HG02571 (cell line): ENCODE measurements around the gene KDM4B.
"Not testable (repeated sequence)": the region's sequence is repeated elsewhere in the genome, so short reads cannot be mapped to it uniquely, and the experiment has no call there.

ENCODE experiments used
- ATAC-seq: cut with Tn5 transposase; IDR thresholded peaks from one replicate; pipeline ENCODE4 v1.9.1; 2021; ENCODE audit warnings: mild to moderate bottlenecking, moderate library complexity; ENCODE audit not compliant: unreplicated experiment

Gene KDM4B

GRCh38 chr19:5011476-5012238 lies 42.7 kb downstream of the KDM4B start:
- no peak for ATAC-seq

- no peak for ATAC-seq
Observed at GRCh38 chr19:5012688-5013457, 44.0 kb downstream of the KDM4B start.

DNA sequence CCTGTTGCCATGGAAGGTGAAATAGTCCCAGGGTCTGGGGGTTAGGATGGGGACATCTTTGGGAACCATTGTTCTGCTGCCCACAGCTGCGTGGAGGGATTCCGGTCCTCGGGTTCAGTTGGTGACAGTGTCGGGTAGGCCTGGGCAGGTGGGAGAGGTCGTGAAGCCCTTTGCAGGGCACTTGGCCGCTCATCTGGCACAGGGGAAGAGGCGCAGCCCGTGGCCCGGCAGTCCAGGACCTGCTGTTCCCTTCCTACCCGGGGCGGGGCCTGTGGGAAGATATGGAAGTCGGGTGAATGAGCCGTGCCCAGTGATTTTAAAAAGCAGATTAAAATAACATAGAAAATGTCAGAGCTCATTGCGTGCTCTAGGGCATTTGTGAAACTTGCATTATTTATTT lies 44.8 kb downstream of the KDM4B start:
- no peak for ATAC-seq

- ATAC-seq = no peak
Observed at GRCh38 chr19:5014941-5015340, 46.0 kb downstream of the KDM4B start.

DNA sequence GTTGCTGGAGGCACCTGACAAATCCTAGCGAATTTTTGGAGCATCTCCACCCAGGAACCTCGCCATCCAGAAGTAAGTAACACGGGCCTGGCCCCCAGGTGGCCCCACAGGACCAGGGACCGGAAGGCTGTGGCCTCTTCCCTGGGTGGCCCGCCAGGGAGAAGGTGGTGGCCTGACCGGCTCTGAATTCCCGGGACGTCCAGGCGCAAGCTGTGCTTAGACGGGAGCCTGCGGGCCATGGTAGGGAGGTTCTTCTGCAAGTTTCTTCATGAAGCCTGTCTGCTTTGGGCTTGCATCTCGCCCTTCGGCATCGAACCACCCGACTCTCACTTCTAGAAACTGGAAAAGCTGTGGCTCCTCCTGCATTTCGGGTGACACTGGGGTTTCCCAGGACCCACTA lies 47.4 kb downstream of the KDM4B start:
- no peak for ATAC-seq

DNA sequence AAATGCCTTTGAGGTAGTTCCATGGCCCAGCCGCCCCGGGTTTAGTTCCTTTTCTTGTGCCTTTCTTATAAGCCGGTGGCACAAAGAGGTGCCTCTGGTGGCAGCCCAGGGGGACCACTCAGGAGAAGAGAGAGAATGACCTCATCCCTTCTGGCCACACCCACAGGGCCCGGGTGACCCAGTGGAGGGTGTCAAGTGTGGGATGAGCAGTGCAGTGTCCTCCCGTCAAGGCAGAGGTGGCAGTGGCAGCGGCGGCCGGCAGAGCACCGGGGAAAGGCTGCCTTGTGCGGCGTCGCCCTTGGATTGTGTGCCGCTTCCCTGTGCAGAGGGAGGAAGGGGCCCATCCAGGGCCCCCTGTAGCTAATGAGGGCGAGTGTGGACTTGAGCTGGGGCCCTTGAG lies 47.9 kb downstream of the KDM4B start:
- ATAC-seq = no peak

DNA sequence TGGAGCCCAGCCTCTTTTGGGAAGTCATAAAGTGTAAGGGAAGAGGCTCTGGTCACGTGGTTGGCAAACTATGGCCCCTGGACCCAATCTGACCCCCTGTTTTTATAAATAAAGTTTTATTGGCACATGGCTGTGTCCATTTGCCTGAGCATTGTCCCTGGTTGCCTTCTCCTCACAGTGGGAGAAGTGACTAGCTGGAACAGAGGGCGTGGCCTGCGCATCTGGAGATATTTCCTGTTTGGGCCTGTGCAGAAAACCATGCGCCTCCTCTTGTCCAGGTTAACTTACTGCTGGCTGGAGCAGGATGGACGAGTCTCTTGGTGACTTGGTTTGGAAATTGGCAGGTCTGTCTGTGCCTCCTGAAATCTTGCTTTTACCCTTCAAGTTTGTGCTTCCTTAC lies 48.3 kb downstream of the KDM4B start:
- no peak for ATAC-seq

DNA sequence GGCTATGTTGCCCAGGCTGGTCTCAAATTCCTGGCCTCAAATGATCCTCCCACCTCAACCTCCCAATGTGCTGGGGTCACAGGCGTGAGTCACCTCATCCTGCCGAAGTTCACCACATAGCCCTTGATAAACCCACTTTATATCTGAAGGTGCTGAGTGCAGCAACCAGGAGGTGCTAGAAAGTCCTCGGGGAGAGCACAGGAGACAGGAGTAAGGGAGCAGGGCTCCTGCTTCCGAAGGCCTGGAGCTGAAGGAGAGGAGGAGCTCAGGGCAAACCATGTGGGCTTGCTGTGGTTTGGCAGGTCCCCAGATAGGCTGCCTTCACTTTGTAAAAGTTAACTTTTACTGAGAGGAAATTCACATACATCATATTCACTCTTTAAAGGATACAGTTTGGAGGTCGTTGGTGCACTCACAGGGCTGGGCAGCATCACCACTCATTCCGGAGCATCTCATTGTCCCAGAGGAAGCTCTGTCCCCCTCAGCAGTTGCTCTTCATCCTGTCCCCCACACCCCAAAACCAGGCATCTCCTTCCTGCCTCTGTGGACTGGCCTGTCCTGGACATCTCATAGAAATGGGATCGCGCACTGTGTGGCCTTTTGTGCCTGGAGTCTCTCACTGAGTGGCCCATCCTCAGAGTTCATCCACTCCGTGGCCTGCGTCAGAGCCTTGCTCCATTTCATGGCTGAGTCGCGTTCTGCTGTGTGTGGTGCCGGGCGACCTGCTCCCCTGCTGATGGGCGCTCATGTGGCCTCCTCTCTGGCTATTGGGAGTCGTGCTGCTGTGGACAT lies 49.5 kb downstream of the KDM4B start:
- no peak for ATAC-seq

GRCh38 chr19:5020368-5020767 lies 51.5 kb downstream of the KDM4B start:
- no peak for ATAC-seq

- ATAC-seq = no peak
Observed at GRCh38 chr19:5021046-5021445, 52.1 kb downstream of the KDM4B start.

DNA sequence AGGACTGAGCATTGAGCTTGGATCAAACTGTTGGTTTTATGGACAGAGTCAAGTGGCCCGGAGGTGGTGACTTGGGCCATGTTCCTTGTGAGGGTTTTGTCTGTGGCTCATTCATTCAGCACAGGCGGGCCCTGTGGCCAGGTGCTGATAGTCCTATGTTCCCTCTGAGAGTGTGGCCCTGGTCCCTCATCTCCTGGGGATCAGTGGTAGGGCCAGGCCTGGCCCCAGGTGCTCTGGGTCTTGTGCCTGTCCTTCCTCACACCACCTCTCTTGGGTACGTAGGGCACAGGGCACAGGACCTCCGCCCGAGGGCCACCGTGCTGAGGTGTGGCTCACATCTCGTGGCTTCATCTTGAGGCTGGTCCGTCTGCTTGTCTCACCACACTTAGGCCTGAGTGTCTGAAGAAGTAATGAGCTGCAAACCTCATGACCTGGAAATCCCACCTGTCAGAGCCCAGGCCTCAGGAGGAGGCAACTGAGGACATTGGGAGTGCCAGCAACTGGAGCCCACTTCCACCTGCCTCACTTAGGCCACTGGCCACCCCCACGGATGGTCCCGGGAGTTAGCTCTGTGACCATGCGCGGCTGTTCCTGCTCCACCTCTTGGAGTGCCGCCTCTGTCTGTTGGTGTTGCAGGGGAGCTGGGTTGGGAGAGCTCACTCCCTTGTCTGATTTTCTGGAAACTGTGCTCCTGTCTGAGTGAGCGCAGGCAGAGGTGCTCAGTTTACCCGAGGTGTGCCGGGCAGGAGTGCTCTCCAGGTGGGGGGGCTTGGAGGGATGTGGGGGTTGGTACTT lies 53.4 kb downstream of the KDM4B start:
- ATAC-seq = no peak

DNA sequence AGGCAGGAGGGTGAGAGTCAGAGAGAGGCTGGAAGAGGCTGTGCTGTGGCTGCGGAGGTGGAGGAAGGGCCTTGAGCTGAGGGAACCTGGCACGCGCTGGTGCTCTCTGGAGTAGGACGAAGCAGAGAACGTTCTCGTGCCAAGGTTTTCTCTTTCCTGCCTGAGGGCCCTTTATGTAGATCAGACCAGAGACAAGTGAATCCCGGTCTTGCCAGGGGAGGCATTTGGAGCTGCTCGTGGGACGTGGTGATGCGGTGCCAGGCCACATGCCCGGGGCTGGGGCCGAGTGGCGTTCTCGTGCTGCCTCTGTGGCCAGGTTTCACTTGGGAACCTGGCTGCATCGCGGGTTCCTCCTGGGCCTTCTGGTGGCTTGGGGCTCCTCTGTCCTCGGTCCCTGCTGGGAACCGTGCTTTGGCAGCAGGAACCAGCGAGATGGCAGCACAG lies 54.2 kb downstream of the KDM4B start:
- no peak for ATAC-seq

- no peak for ATAC-seq
Observed at GRCh38 chr19:5024282-5024681, 55.4 kb downstream of the KDM4B start.

GRCh38 chr19:5025027-5025426 lies 56.1 kb downstream of the KDM4B start:
- ATAC-seq = no peak

DNA sequence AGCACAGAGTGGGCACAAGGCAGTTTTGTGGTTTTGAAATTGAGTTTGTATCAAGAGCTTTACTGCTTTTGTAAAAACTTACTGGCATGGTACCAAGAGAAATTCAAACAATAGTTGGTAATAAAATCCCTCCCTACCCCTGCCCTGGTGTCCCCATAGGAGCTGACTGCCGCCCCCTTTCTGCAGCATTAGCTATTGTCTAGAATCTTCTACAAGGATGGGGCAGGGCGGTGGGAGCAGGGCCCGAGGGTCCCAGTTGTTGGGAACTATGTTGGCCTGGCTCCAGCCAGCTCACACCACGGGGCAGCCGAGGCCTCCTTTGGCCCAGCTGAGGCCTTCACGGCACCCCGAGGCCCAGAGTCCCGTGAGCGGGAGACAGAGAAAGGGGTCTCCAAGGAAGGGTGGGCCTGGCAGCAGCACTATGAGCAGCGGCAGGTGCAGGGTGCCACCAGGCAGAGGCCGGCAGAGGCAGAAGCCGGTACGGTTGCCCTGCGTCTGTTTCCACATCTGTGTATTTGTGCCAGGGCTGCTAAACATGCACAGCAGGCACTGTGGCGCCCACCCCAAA lies 57.9 kb downstream of the KDM4B start:
- ATAC-seq = no peak

DNA sequence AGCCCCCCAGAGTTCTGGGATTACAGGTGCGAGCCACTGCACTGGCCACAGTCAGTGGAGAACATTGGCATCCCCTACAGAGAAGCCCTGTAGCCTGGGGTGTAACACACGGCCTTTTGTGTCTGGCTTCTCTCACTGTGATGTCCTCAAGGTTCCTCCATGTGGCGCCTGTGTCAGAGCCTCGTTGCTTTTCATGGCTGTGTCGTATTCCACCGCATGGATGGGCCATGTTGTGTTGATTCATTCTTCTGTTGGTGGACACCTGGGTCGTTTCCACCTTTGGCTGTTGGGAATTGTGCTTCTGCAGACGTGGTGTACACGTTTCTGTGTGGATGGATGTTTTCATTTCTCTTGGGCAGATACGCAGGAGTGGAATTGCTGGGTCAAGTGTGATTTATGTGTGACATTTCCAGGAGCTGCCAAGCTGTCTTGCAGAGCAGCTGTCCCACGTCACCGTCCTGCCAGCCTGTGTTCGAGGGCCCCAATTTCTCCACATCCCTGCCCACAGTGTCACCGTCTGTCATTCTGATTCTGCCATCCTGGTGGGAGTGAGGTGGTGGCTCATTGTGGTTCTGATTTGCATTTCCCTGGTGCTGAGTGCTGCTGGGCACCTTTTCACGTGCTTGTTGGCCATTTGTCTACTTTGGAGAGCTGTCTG lies 59.4 kb downstream of the KDM4B start:
- no peak for ATAC-seq

DNA sequence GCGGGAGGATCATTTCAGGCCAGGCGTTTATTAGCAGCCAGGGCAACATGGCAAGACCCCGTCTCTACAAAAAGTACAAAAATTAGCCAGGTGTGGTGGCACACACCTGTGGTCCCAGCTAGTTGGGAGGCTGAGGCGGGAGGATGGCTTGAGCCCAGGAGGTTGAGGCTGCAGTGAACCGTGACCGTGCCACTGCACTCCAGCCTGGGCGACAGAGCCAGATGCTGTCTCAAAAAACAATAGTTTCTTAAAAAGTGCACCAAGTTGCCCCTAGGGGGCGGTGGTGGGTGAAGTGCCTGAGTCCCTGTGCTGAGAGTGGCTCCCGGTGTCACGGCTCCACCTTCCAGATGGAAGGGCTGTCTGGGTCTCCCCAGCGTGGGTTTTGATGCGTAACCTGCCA lies 60.7 kb downstream of the KDM4B start:
- not testable (repeated sequence) for ATAC-seq

DNA sequence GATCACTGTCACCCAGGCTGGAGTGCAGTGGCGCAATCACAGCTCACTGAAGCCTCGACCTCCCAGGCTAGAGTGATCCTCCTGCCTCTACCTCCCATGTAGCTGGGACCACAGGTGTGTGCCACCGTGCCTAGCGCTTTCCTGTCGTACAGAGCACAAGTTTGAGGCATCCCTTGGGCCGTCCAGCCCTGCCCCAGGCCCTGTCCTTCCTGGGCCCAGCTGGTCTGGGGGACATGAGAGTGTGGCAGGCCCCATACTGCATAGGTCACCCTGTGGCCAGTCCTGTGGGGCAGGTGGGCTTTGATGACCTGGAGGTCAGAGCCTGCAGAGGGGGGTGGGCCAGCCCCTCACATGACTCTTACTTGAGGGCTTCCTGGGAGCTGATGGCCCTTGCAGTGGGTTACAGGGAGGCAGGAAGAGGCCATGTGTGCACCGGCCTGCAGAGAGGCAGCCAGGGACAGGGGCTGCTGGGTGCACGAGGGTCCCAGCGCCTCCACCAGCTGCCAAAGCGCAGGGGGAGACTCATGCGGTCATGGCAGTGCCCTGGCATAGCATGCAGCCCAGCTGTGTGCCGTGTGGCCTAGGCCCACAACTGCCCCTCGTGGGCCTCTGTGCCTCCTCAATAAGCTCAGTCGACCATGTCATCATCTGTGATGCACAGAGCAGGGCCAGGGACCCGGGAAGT lies 61.4 kb downstream of the KDM4B start:
- ATAC-seq = no peak

GRCh38 chr19:5030822-5031221 lies 61.9 kb downstream of the KDM4B start:
- ATAC-seq = no peak
